Ascending aorta (tissue), 2 donors: ENCODE measurements around the gene AIF1L. TPM values are rescaled to one million over a fixed set of nuclear protein-coding genes. Genes with fewer than 3 reads are reported as not detected.
"Not testable (repeated sequence)": the region's sequence is repeated elsewhere in the genome, so short reads cannot be mapped to it uniquely, and the experiment has no call there.

Experiments used
- DNase-seq, 2 donors: peaks; one replicate each; pipeline ENCODE4 v3.0.0-alpha.2; 2019; ENCODE audit warnings: low spot score in 2 of 2
- H3K27ac ChIP-seq, 2 donors: fragments of 200-600 bp; sonication (generic); one replicate each; pipeline ENCODE4 v1.5.1; 2016 to 2017; ENCODE audit warnings: mild to moderate bottlenecking in 1 of 2
- H3K27me3 ChIP-seq: fragments of 200-600 bp; sonication (generic); one replicate; pipeline ENCODE4 v1.5.1; 2017
- H3K36me3 ChIP-seq, 2 donors: fragments of 200-600 bp; sonication (generic); one replicate each; pipeline ENCODE4 v1.5.1; 2016
- H3K4me1 ChIP-seq, 2 donors: fragments of 200-600 bp; sonication (generic); one replicate each; pipeline ENCODE4 v1.5.1; 2016 to 2017; ENCODE audit warnings: mild to moderate bottlenecking in 1 of 2
- H3K4me3 ChIP-seq, 2 donors: fragments of 200-600 bp; sonication (generic); one replicate each; pipeline ENCODE4 v1.5.1; 2016 to 2017; ENCODE audit warnings: mild to moderate bottlenecking in 1 of 2
- H3K9me3 ChIP-seq, 2 donors: fragments of 200-600 bp; sonication (generic); one replicate each; pipeline ENCODE4 v1.5.1; 2016
- intact Hi-C: fragments of 100-400 bp; cut with DNase I; formaldehyde crosslinking; loops from one replicate; pipeline ENCODE4 v1.15.1; 2023
- total RNA-seq: library from RNA; depleted of rRNA; stranded (reverse); fragments of >200 nt; gene quantifications from one replicate; pipeline ENCODE4 v1.1.0, GENCODE V29; 2016
- TF ChIP-seq, protein P1 (sequence below), 3 experiments: fragments of 200-600 bp in 2 of 3; fragments of 450-650 bp in 1 of 3; sonication (generic) in 2 of 3; IDR thresholded peaks; one replicate each; pipeline ENCODE4 v1.5.1; 2016 to 2019; ENCODE audit warnings: antibody characterized with exemption in 3 of 3, mild to moderate bottlenecking in 1 of 3, moderate library complexity in 1 of 3

The AIF1L gene
- total RNA-seq, 1 donor from 2014 or later = 30.5 TPM

DNA sequence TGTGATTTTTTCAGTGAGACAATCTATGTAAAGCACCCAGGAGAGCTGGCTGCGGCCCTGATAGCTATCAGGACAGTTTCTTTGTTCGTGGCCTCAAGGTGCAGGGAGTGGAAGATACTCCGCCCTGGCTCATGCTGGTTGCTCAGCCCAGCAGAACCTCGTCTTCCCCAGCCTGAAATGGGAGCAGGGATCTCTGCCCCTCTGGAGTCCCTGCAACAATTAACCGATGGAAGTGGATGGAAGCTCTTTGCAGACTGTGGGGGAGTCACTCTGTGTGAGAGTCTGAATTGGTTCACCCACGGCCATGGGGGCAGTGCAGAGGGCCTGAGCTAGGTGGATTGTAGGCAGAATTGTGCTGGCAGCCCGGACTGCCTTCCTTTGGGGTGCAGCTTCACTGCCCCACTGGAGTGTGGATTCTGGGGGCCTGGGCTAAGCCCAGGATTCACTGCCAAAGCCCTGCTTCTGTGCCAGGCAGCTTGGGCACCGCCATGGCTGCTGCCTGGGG is 2.8 kb downstream of the AIF1L start:
- DNase-seq = no peak
- intact Hi-C loops = no loop called here
- Histone ChIP-seq H3K4me1 (peaks cover 0 to 10% of the 10 kb centered on the region in 2 donors), H3K36me3 (no peaks in the 10 kb centered on the region), H3K4me3 (no peak overlapping the region), H3K27ac (no peak overlapping the region), H3K27me3 (peaks cover 5% of the 10 kb centered on the region), H3K9me3 (no peaks in the 10 kb centered on the region)
- TF ChIP-seq, protein P1, sequence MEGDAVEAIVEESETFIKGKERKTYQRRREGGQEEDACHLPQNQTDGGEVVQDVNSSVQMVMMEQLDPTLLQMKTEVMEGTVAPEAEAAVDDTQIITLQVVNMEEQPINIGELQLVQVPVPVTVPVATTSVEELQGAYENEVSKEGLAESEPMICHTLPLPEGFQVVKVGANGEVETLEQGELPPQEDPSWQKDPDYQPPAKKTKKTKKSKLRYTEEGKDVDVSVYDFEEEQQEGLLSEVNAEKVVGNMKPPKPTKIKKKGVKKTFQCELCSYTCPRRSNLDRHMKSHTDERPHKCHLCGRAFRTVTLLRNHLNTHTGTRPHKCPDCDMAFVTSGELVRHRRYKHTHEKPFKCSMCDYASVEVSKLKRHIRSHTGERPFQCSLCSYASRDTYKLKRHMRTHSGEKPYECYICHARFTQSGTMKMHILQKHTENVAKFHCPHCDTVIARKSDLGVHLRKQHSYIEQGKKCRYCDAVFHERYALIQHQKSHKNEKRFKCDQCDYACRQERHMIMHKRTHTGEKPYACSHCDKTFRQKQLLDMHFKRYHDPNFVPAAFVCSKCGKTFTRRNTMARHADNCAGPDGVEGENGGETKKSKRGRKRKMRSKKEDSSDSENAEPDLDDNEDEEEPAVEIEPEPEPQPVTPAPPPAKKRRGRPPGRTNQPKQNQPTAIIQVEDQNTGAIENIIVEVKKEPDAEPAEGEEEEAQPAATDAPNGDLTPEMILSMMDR (IDR thresholded peaks at IDR 0.05) = no peak

DNA sequence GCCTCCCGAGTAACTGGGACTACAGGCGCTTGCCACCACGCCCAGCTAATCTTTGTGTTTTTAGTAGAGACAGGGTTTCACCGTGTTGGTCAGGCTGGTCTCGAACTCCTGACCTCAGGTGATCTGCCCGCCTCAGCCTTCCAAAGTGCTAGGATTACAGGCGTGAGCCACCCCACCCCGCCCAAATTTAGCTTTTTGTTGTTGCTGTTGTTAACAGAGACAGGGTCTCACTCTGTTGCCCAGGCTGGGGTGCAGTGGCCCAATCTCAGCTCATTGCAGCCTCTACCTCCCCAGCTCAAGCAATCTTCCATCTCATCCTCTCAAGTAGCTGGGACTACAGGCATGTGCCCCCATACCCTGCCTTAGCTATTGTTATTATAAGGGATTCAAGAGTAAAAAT is 3.5 kb downstream of the AIF1L start:
- H3K4me1 ChIP-seq = peaks cover 0 to 10% of the 10 kb centered on the region in 2 donors
- DNase-seq, H3K27me3 ChIP-seq, H3K9me3 ChIP-seq, H3K4me3 ChIP-seq, H3K36me3 ChIP-seq, H3K27ac ChIP-seq, intact Hi-C loops: not testable (repeated sequence)

DNA sequence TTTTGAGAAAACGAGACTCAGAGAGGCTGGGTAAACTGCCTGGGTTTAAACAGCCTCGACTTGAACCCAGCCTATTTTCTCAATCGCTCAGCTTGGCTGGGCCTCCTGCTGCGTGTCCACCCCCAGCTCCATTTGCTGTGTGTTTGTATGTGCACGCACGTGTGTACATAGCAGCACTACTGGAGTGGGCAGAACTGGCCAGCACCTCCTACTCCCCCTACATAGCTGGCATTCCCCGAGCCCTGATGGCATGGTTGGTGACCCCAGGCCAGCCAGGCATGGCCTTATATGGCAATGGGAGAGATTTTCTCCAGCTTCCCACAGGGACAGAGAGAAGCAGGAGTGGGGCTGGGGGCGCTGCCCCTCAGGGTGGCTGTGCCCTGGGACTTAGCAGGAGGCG is 4.1 kb downstream of the AIF1L start:
- DNase-seq = no peak
- TF ChIP-seq, protein P1 (IDR thresholded peaks at IDR 0.05) = no peak
- H3K27me3 ChIP-seq = peaks cover 1% of the 10 kb centered on the region
- H3K4me1 ChIP-seq = peaks cover 0 to 10% of the 10 kb centered on the region in 2 donors
- H3K27ac ChIP-seq = no peak overlapping the region
- intact Hi-C loops = no loop called here
- H3K36me3 ChIP-seq = no peaks in the 10 kb centered on the region
- H3K9me3 ChIP-seq = no peaks in the 10 kb centered on the region
- H3K4me3 ChIP-seq = no peak overlapping the region

DNA sequence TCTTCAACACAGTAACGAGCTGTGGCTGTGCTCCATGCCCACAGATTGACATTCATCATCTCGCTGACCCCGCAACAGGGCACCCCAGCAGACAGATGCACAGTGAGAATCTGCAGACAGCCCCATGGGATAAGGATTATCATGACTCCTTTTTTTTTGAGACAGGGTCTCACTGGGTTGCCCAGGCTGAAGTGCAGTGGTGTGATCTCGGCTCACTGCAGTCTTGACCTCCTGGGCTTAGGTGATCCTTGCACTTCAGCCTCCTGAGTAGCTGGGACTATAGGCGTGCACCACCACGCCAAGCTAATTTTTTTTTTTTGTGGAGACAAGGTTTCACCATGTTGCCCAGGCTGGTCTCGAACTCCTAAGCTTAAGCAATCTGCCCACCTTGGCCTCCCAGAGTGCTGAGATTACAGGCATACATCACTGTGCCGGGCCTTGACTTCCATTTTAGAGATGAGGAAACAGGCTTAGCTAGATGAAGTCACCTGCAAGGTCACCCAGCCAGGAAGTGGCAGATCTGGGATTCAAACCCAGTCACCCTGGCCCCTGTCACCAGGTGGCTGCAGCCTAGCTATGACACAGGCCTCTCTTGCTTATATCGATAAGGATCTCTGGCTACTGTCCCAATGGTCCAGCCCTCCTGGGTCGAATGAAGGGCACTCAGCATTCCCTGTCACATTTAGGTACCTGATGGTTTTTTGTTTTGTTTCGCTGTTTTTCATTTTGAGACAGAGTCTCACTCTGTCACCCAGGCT is 5.1 kb downstream of the AIF1L start:
- intact Hi-C loops = no loop called here

DNA sequence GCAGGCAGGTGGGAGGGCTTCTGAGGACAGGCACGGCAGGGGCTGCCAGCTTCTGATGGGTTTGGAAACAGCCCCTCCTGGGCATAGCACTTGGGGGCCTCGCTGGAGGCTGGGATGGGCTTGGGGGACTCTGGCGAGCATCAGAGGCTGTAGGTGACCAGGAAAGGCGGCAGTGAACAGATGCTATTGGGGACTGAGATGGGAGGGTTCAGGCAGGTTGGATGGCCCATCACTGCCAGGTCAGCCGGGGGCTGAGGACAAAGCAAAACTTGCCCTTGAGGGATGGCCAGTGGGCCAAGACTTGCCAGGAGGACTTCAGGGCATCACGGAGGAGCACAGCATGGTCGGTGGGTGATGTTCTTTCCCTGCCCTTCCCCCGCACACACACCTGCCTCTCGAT is 6.7 kb downstream of the AIF1L start:
- Histone ChIP-seq H3K9me3 (no peaks in the 10 kb centered on the region), H3K27me3 (no peaks in the 10 kb centered on the region), H3K36me3 (no peaks in the 10 kb centered on the region), H3K4me3 (no peak overlapping the region), H3K27ac (no peak overlapping the region), H3K4me1 (no peaks in the 10 kb centered on the region)
- TF ChIP-seq, protein P1 (IDR thresholded peaks at IDR 0.05) = no peak
- DNase-seq = no peak
- intact Hi-C loops = no loop called here

More for the DNA sequence above, 5.1 kb downstream of the AIF1L start:
- Histone ChIP-seq H3K4me3 (no peak overlapping the region), H3K9me3 (no peaks in the 10 kb centered on the region), H3K4me1 (peaks cover 0 to 6% of the 10 kb centered on the region in 2 donors), H3K36me3 (no peaks in the 10 kb centered on the region), H3K27ac (no peak overlapping the region), H3K27me3 (no peaks in the 10 kb centered on the region)
- TF ChIP-seq, protein P1 (IDR thresholded peaks at IDR 0.05) = no peak
- DNase-seq = no peak

DNA sequence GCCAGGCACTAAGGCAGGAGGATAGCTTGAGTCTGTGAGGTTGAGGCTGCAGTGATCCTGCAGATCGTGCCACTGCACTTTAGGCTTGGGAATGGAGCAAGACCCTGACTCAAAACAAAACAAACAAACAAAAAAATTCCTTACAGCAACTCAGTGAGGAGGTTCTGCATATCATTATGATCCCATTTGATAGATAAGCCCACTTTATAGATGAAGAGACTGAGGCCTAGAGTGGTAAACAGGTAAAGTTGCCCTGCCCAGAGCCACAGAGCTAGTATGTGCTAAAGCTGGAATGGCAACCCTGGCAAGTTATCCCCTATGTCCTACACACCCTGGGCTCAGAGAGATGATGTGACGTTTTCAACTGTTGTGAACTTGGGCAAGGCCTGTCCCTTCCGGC is 7.2 kb downstream of the AIF1L start:
- intact Hi-C loops = no loop called here

More for the DNA sequence above, 7.2 kb downstream of the AIF1L start:
- H3K4me3 ChIP-seq = no peak overlapping the region
- no peaks in the 10 kb centered on the region for H3K27me3 ChIP-seq
- no peak for DNase-seq
- no peak overlapping the region for H3K27ac ChIP-seq
- H3K9me3 ChIP-seq = no peaks in the 10 kb centered on the region
- TF ChIP-seq, protein P1 (IDR thresholded peaks at IDR 0.05) = no peak
- H3K4me1 ChIP-seq = no peaks in the 10 kb centered on the region
- H3K36me3 ChIP-seq = no peaks in the 10 kb centered on the region
